Cerebellar nuclear complex (tissue), 1 donor: ENCODE measurements around the gene SEMA6C.
"Not testable (repeated sequence)": the region's sequence is repeated elsewhere in the genome, so short reads cannot be mapped to it uniquely, and the experiment has no call there.

Experiments
- DNase-seq, 2 experiments: peaks; one replicate each; lab custom pipeline; 2025; lab: John Stamatoyannopoulos, UW

The SEMA6C gene

DNA sequence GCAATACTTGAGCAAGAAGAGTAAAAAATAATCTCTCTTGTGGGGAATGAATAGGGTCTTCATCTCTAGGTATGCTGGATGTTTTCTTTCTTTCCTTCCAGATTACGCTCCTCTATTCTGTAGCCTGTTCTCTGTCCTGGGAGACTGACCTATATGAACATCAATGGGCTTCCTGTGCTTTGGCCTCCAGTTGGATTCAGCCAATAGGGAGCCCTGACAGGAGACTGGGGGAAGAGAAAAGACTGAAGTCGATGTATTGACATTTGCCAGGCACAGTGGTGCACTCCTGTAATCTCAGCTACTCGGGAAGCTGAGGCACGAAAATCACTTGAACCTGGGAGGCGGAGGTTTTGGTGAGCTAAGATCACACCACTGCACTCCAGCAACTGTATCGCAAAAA lies 17.6 kb downstream of the SEMA6C start:
- no peak for DNase-seq

DNA sequence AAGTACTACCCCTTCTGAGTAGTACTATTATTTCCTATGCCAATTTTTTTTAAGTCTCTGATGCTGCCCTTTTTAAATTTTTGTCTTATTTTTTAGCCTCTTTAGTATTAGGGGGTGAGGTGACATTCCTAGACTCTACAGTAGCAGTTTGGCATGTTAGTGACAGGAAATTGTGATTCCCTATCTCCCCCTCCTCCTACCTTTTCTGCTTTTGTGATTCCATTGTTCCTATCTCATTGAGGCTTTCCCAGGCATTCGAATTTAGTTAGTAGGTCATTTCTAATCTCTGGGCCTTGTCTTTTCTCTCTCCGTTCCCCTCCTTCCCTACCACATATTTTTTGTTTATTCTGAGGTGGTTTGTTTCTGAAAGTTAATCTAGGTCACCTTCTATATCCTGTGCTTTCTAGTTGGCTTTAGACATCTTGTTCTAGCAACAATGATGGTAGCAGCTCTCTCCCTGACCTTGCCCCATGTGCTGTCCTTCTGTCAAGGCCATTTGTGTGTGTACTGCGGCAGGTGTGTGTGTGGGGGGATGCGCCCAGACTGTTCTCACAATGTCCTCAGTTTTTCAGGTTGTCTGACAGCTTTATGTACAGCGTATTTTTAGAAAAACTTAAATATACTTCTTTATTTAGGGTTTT lies 21.5 kb downstream of the SEMA6C start:
- DNase-seq = no peak

DNA sequence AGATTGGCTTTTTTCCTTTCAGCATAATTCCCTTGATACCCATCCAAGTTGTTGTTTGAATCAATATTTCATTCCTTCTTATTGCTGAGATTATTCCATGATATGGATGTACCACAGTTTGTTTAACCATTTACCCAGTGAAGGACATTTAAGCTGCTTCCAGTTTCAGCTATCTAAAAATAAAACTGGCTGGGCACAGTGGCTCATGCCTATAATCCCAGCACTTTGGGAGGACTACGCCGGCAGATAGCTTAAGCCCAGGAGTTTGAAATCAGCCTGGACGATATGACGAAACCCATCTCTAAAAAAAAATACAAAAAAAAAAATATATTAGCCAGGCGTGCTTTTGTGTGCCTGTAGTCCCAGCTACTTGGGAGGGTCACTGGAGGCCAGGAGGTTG lies 32.6 kb downstream of the SEMA6C start:
- no peak for DNase-seq

DNA sequence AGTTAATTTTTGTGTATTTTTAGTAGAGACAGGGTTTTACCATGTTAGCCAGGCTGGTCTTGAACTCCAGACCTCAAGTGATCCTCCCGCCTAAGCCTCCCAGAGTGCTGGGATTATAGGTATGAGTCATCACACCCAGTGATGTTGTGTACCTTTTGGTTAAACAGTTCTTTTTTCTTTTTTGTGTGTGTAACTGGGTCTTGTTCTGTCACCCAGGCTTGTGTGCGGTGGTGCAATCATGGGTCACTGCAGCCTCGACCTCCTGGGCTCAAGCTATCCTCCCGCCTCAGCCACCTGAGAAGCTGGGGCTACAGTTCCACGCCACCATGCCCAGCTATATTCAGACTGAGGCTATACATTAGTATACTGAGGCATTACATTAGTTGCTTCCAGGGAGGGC lies 38.1 kb downstream of the SEMA6C start:
- DNase-seq = no peak

DNA sequence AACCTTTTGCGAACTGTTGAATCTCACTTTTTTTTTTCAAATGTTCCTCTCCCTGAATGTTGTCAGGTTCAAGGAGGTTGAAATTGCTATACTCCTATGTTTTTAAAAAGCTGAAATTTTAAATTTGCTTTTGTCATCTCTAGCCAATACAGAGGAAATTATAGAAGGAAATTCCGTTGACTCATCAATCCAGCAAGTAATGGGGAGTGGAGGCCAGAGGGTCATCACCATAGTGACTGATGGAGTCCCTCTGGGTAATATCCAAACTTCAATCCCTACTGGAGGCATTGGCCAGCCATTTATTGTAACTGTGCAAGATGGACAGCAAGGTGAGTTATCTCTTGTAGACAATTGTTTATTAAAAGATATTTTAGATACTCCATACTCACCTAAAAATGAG lies 39.5 kb downstream of the SEMA6C start:
- DNase-seq = no peak

DNA sequence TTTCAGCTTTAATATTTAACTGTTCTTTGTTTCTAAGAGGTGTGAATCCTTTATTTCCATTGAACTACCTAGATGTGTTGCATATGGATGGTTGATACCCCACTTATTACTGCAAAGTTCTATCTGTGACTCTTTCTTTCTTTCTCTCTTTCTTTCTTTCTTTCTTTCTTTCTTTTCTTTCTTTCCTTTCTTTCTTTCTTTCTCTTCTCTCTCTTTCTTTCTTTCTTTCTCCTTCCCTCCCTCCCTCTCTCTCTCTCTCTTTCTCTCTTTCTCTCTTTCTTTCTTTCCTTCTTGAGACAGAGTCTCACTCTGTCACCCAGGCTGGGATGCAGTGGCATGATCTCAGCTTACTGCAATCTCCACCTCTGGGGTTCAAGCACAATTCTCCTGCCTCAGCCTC lies 41.8 kb downstream of the SEMA6C start:
- no peak for DNase-seq

DNA sequence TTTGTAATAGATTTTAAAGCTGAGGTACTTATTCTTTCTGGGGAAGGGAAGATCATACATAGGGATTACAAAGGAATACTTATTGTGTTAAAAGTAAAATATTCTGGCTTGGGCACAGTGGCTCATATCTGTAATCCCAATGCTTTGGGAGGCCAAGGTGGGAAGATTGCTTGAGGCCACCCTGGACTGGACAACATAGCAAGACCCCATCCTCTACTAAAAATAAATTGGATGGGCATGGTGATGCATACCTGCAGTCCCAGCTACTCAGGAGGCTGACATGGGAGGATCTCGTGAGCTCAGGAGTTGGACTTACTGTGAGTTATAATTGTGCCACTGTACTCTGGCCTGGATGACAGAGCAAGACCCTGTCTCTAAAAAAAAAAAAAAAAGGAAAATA lies 48.3 kb downstream of the SEMA6C start:
- no peak for DNase-seq

DNA sequence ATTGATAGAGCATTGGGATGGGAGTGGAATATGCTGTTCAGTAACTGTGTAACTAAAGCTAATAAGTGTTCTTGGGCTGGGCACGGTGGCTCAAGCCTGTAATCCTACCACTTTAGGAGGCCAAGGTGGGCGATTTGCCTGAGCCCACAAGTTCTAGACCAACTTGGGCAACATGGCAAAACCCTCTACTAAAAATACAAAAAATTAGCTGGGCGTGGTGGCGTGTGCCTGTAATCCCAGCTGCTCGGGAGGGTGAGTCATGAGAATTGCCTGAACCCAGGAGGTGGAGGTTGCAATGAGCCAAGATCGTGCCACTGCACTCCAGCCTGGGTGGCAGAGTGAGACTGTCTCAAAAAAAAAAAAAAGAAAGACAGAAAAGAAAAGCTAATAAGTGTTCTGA lies 49.0 kb downstream of the SEMA6C start:
- not testable (repeated sequence) for DNase-seq

DNA sequence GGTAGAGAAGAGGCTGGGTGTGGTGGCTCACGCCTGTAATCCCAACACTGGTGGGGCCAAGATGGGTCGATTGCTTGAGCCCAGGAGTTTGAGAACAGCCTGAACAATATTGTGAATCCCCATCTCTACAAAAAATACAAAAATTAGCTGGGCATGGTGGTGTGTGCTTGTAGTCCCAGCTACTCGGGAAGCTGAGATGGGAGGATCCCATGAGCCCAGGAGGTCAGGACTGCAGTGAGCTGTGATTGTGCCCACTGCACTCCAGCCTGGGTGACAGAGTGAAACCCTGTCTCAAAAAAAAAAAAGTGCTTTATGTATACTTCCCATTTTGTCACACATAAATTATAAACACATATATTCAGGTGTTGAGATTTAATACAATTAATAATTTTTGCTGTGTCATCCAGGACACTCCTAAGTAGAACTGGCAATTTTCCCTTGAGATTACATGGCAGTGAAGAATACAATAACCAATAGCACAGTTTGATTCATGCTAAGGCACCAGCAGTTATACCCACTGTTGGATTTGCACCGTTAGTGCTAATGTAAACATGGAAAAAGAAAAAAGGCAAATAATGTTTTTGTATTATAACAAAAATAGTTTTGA lies 60.4 kb downstream of the SEMA6C start:
- no peak for DNase-seq
